ENCODE measurements around the gene KNDC1.
A peak's percentile ranks its signal among the peaks of the same experiment; 100 is the strongest.

KNDC1 gene

DNA sequence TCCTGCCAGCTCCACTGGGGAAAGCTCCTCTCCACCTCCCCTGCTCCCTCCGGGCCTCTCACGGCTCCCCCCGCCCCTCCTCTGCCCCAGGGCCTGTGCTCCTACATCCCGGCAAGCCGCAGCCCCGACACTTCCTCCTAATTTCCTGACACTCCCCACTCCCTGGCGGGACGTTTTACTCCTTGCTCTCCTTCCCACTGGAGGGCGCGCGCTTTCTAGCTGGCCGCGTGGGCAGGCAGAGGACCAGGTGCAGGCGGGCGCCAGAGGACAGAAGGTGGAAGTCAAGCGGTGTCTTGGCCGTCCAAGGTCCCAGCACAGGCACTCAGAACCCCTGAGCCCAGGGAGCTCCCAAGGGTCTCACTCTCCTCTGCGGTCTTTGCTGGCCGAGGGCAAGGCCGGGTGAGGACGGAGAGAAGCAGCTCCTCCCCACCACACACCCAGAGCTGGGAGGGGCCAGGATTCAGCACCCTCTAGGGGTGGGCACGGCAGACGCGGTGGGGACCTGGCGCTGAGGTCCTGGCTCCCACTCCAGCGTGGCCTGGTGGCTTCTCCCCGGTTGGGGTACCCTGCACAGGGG, 97.6 kb downstream of the KNDC1 start:
- Histone ChIP-seq H3K27ac (peak overlapping the region; percentile 91 to 100 (median 97)), H3K9me3 (replicated peaks in 1 of 11) (no peaks in the 10 kb centered on the region), H3K4me2 (peak overlapping the region; percentile 86 to 100 (median 99)), H3K4me1 (peaks cover 75 to 93% (median 90%) of the 10 kb centered on the region in 10 experiments), H3K4me3 (peak overlapping the region; percentile 19 to 75 (median 48); a peak in 19 of 20 replicates), H3K9ac (peak overlapping the region; percentile 79 to 95 (median 86)), H4K20me1 (peaks cover 0 to 16% (median 0%) of the 10 kb centered on the region in 11 experiments; a peak in 4 of 22 replicates), H3K36me3 (no peaks in the 10 kb centered on the region), H3K27me3 (peaks cover 0 to 7% (median 0%) of the 10 kb centered on the region in 11 experiments; a peak in 9 of 22 replicates)
- TF ChIP-seq Cebpa-rat (IDR thresholded peaks at IDR 0.05), result no peak

DNA sequence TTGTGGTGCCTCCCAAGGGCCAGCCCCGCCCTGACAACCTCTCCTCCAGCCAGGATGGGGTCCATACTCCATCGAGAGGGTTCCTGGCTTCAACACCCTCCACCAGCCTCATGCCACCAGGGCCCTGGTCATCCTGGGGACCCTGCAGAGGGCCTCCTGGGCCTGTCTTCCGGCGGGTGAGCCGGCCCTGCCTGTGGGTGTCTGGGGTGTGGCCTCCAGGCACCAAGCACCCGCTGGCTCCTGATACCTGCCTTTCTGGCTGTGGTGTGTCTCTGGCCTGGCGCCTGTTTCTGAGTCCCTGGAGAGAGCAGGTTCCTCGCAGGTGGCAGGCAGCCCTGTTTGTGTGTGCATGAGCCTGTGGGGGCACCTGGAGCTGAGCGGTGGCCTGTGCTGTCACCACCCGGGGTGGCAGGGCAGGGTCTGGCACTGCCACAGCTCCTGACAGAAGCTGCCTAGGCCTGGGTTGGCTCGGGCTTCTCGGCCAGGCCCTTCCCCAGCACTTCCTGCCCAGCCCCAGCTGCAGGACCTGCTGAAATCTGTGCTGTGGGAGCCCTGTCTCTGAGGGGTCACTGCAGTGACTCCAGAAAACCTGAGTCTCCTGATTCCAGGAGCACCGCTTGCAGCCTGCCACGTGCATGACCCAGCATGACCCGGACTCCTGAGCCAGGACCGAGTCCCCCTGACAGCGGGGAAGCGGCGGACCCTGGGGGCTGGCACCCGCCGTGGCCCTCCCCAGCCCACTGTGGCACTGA, 98.2 kb downstream of the KNDC1 start:
- Histone ChIP-seq H3K36me3 (no peaks in the 10 kb centered on the region), H3K4me3 (peak overlapping the region; percentile 19 to 75 (median 48); a peak in 18 of 20 replicates), H4K20me1 (peaks cover 0 to 20% (median 0%) of the 10 kb centered on the region in 11 experiments; a peak in 4 of 22 replicates), H3K27ac (peak overlapping the region; percentile 91 to 100 (median 97)), H3K27me3 (peaks cover 0 to 14% (median 3%) of the 10 kb centered on the region in 11 experiments; a peak in 10 of 22 replicates), H3K4me2 (peak overlapping the region; percentile 86 to 100 (median 99)), H3K4me1 (peaks cover 82 to 93% (median 91%) of the 10 kb centered on the region in 10 experiments), H3K9ac (peak overlapping the region; percentile 79 to 95 (median 86)), H3K9me3 (replicated peaks in 1 of 11) (no peaks in the 10 kb centered on the region)
- no peak for TF ChIP-seq Cebpa-rat (IDR thresholded peaks at IDR 0.05)

DNA sequence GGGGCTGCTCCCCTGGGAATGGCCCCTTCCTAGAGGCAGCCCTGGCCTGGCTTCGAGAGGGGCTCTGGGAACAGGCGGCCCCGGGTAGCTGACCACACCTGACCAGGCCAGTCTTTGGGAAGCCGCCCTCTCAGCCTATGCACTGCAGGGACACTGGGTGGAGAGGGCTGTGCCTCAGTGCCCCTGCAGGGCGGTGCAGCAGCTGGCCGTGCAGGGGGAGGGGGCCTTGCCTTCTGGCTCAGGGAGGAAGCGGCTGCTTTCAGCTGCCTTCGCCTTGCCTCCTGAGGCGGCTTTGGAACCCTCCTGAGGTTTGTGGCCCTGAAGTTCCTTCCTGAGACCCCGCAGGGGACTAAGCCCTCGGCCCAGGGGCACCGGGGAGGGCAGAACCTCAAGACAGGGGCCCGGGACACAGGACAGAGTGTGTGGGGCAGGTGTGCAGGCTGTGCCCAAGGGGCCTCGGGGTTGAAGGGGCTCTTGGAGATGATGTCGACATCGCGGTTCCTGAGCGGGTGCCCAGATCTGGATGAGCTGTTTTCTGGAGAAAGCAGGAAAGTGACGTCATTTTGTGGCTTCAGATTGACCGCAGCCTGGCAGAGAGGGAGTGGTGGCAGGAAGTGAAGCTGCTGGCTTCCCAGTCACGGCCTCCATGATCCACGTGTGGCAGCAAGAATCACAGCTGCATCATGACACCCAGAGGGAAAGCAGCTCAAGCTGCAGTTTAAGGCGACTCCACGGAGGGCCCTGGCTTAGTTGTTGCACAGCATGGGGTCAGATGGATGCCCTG, 99.0 kb downstream of the KNDC1 start:
- Histone ChIP-seq H3K36me3 (no peaks in the 10 kb centered on the region), H3K4me2 (peak overlapping the region; percentile 86 to 100 (median 99)), H3K4me3 (peak overlapping the region; percentile 15 to 75 (median 48); a peak in 17 of 20 replicates), H3K27me3 (peaks cover 0 to 19% (median 6%) of the 10 kb centered on the region in 11 experiments; a peak in 10 of 22 replicates), H3K9me3 (replicated peaks in 1 of 11) (no peaks in the 10 kb centered on the region), H3K9ac (peak overlapping the region; percentile 79 to 95 (median 86)), H3K27ac (peak overlapping the region; percentile 91 to 100 (median 97)), H4K20me1 (peaks cover 0 to 20% (median 0%) of the 10 kb centered on the region in 11 experiments; a peak in 4 of 22 replicates), H3K4me1 (peaks cover 87 to 93% (median 91%) of the 10 kb centered on the region in 10 experiments)
- peak in 10 of 11 experiments; percentile 66 to 97 (median 92); a peak in 20 of 22 replicates for TF ChIP-seq Cebpa-rat (IDR thresholded peaks at IDR 0.05)

DNA sequence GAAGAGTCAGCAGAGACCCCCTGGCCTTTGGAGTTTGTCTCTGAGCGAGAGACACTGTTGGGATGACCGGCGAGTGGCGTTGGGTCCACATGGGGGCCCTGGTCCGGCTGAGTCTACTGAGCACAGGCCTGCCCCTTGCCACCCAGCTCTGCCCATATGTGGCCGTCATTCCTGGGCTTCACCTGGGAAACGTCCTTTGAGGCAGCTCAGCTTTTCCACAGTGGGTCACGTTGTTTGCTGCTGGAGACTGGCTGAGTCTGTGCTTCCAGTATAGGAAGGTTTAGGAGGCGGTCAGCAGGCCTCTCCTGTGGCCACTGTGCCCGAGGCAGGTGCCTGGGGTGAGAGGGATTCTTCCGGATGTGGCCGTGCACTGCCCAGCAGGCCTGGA, 99.6 kb downstream of the KNDC1 start:
- peak overlapping the region in 8 of 10 experiments; percentile 10 to 75 (median 54); a peak in 15 of 20 replicates for H3K4me3 ChIP-seq
- H3K27ac ChIP-seq, result peak overlapping the region; percentile 91 to 100 (median 96); a peak in 21 of 22 replicates
- TF ChIP-seq Cebpa-rat (IDR thresholded peaks at IDR 0.05), result no peak
- peak overlapping the region; percentile 86 to 100 (median 97) for H3K4me2 ChIP-seq
- peaks cover 0 to 20% (median 0%) of the 10 kb centered on the region in 11 experiments; a peak in 6 of 22 replicates for H4K20me1 ChIP-seq
- H3K36me3 ChIP-seq, result no peaks in the 10 kb centered on the region
- H3K9ac ChIP-seq, result peak overlapping the region; percentile 78 to 95 (median 85); a peak in 20 of 22 replicates
- H3K4me1 ChIP-seq, result peaks cover 87 to 93% (median 91%) of the 10 kb centered on the region in 10 experiments
- no peaks in the 10 kb centered on the region for H3K9me3 ChIP-seq (replicated peaks in 1 of 11)
- peaks cover 0 to 19% (median 6%) of the 10 kb centered on the region in 11 experiments; a peak in 10 of 22 replicates for H3K27me3 ChIP-seq

DNA sequence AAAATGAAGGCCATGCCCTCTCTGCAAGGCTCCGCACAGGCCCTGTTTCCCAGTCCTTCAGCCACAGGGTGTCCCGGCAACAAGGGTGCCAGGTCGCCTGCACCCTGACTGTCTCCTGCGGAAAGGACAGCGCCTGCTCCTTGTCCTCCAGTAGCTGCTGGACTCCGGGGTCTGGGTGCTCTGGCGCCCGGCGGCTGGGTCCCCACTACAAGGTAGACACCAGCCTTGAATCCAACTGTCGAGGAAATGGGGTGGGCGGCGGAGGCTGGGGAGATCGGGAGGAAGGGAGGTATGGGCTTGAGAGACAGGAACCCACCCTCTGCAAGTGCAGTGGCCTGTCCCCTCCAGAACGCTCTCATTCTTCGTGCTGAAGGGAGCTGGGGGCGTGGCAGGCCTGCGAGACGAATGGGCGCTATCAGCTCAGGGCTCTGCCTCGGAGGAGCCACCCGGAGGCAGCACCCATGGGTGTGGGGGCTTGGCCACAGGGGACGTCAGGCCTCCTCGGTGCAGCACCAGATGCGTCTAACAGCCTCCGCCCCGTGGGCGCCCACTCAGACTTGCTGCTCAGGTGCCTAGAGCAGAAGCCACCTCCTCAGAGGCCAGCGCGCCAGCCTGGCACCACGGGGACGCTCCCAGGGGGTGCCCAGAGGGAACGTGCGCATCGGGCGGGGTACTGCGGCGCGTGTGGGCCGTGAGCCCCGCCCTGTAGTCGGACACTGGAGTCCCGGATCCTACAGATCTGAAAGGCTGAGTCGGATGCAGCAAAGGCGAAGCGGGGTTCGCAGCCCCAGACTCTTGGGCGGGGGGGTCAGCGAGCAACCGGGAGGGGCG, 101.1 kb downstream of the KNDC1 start:
- Histone ChIP-seq H3K27me3 (peaks cover 0 to 19% (median 6%) of the 10 kb centered on the region in 11 experiments; a peak in 10 of 22 replicates), H3K27ac (peak overlapping the region; percentile 81 to 100 (median 92)), H3K4me2 (peak overlapping the region; percentile 86 to 100 (median 97)), H3K9ac (peak overlapping the region; percentile 82 to 90 (median 86)), H3K36me3 (no peaks in the 10 kb centered on the region), H3K4me1 (peaks cover 75 to 92% (median 82%) of the 10 kb centered on the region in 10 experiments), H3K9me3 (replicated peaks in 1 of 11) (no peaks in the 10 kb centered on the region), H4K20me1 (peaks cover 0 to 20% (median 0%) of the 10 kb centered on the region in 11 experiments; a peak in 6 of 22 replicates), H3K4me3 (peak overlapping the region; percentile 57 to 75 (median 64))
- TF ChIP-seq Cebpa-rat (IDR thresholded peaks at IDR 0.05), result no peak

DNA sequence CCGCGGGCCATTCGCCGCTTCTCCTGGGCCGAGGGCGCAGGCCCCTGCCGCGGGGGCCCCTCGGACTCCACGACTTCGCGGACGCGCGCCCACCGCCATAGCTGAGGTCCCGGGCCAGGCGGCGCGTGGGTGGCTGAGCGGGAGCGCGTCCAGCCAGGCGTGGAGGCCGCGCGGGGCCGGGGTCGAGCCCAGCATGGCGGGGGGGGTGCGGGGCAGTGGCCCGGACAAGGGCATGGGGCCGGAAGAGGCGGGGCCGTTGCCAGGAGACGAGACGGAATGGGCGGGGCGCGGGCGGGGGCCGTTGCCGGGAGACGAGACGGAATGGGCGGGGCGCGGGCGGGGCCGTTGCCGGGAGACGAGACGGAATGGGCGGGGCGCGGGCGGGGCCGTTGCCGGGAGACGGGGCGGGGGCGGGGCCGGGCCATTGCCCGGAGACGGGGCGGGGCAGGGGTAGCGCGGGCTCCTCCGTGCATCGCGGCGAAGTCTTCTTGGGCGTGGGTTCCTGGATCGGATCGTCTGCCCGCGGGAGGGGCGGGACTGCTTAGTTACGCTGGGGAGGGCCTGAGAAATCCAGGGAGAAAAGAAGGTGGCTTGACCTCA, 101.8 kb downstream of the KNDC1 start:
- Histone ChIP-seq H3K9me3 (replicated peaks in 1 of 11) (no peaks in the 10 kb centered on the region), H3K36me3 (no peaks in the 10 kb centered on the region), H3K4me1 (peaks cover 68 to 89% (median 75%) of the 10 kb centered on the region in 10 experiments), H3K27me3 (peaks cover 0 to 19% (median 6%) of the 10 kb centered on the region in 11 experiments; a peak in 10 of 22 replicates), H3K9ac (peak overlapping the region; percentile 82 to 90 (median 86)), H3K4me2 (peak overlapping the region; percentile 86 to 100 (median 97)), H4K20me1 (peaks cover 0 to 23% (median 0%) of the 10 kb centered on the region in 11 experiments; a peak in 6 of 22 replicates), H3K4me3 (peak overlapping the region; percentile 57 to 75 (median 64)), H3K27ac (peak overlapping the region; percentile 81 to 100 (median 92))
- TF ChIP-seq Cebpa-rat (IDR thresholded peaks at IDR 0.05), result no peak

DNA sequence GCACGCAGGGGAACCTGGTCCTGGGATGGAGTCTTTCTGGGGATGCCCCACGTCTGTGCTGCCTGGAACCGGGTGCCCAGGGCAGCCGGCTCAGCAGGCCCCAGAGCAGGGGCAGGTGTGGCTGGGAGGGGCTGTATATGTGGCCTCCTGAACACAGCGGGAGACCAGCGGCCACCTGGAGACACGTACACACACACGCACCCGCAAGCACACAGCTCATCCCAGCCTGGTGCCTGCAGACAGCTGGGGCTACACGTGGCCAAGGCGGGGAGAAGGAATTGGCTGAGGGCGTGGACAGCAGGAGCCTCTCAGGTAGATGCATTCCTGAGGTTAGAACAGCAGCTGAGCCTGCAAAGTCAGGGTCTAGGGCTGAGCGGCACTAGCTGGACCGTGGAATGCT, 102.7 kb downstream of the KNDC1 start:
- Histone ChIP-seq H3K9ac (peak overlapping the region in 6 of 11 experiments; percentile 26 to 66 (median 47); a peak in 8 of 22 replicates), H4K20me1 (peaks cover 0 to 23% (median 0%) of the 10 kb centered on the region in 11 experiments; a peak in 6 of 22 replicates), H3K4me3 (peak overlapping the region in 6 of 10 experiments; percentile 31 to 57 (median 46); a peak in 9 of 20 replicates), H3K9me3 (replicated peaks in 1 of 11) (no peaks in the 10 kb centered on the region), H3K4me2 (peak overlapping the region; percentile 71 to 94 (median 79)), H3K27ac (peak overlapping the region in 5 of 11 experiments; percentile 8 to 48 (median 37); a peak in 6 of 22 replicates), H3K36me3 (peaks cover 0 to 5% (median 0%) of the 10 kb centered on the region in 11 experiments; a peak in 2 of 22 replicates), H3K4me1 (peaks cover 60 to 81% (median 66%) of the 10 kb centered on the region in 10 experiments), H3K27me3 (peaks cover 0 to 19% (median 6%) of the 10 kb centered on the region in 11 experiments; a peak in 10 of 22 replicates)
- TF ChIP-seq Cebpa-rat (IDR thresholded peaks at IDR 0.05), result no peak
